ENCODE data around the gene HPCAL4. TPM values are rescaled to one million over a fixed set of nuclear protein-coding genes. Genes with fewer than 3 reads are reported as not detected.

The HPCAL4 gene
- total and polyA plus RNA-seq, 9 of the 15 experiments (the other 6 are each of a cell fraction or from before 2014, with no cell fraction given) = 0.01 to 0.04 (median 0.04) TPM; not detected in 4

DNA sequence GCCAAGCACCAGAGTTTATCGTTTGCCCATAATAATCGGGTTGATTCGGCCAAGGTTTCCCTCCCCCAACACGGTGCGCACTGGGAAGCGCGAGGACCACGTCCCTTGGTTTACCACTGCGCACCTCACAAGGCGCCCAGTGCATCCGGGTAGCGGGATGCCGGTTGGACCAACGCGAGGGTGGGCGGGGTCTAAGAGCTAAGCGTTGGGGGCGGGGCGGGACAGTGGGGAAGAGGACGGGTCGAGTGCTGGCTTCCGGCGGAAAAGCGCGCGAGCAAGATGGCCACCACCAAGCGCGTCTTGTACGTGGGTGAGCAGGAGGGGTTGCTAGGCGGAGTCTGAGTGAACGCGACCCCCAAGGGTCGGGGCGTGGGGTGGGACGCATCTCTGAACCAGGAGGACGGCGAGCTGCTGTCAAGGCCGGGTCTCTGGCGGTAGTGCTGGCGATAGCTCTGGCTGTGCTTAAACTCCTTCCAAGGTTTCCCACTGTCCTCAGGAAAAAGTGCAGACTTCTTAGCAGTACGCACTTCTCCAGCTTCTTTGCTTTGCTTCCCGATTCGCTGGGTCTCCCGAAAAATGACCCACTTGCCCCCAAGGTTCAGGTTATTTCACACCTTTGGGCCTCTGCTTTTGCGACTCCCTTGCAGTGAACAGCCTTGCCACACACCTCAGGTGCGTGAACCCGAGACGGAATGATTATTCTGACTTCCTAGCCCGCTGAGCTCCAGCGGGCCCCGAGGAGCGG lies 47.6 kb upstream of the HPCAL4 start, which contains the start of gene PPIE (continued):
- no peak for TF ChIP-seq SMAD3 (CRISPR knock-in tag; conservative IDR thresholded peaks at IDR 0.05)
- TF ChIP-seq, protein P1, sequence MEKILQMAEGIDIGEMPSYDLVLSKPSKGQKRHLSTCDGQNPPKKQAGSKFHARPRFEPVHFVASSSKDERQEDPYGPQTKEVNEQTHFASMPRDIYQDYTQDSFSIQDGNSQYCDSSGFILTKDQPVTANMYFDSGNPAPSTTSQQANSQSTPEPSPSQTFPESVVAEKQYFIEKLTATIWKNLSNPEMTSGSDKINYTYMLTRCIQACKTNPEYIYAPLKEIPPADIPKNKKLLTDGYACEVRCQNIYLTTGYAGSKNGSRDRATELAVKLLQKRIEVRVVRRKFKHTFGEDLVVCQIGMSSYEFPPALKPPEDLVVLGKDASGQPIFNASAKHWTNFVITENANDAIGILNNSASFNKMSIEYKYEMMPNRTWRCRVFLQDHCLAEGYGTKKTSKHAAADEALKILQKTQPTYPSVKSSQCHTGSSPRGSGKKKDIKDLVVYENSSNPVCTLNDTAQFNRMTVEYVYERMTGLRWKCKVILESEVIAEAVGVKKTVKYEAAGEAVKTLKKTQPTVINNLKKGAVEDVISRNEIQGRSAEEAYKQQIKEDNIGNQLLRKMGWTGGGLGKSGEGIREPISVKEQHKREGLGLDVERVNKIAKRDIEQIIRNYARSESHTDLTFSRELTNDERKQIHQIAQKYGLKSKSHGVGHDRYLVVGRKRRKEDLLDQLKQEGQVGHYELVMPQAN (IDR thresholded peaks at IDR 0.05; ENCODE audit: borderline replicate concordance) = peak; percentile 90
- TF ChIP-seq TRIM24 (IDR thresholded peaks at IDR 0.05) = peak; percentile 38 to 41; a peak in 1 of 4 replicates
- no peak for TF ChIP-seq STAT5B (CRISPR knock-in tag; IDR thresholded peaks at IDR 0.05)
- TF ChIP-seq ZNF316 (IDR thresholded peaks at IDR 0.05) = peak; percentile 91
- TF ChIP-seq, protein P2, sequence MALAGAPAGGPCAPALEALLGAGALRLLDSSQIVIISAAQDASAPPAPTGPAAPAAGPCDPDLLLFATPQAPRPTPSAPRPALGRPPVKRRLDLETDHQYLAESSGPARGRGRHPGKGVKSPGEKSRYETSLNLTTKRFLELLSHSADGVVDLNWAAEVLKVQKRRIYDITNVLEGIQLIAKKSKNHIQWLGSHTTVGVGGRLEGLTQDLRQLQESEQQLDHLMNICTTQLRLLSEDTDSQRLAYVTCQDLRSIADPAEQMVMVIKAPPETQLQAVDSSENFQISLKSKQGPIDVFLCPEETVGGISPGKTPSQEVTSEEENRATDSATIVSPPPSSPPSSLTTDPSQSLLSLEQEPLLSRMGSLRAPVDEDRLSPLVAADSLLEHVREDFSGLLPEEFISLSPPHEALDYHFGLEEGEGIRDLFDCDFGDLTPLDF (CRISPR knock-in tag; IDR thresholded peaks at IDR 0.05) = no peak; the same call in 1 of the 2 replicates
- TF ChIP-seq, protein P3, sequence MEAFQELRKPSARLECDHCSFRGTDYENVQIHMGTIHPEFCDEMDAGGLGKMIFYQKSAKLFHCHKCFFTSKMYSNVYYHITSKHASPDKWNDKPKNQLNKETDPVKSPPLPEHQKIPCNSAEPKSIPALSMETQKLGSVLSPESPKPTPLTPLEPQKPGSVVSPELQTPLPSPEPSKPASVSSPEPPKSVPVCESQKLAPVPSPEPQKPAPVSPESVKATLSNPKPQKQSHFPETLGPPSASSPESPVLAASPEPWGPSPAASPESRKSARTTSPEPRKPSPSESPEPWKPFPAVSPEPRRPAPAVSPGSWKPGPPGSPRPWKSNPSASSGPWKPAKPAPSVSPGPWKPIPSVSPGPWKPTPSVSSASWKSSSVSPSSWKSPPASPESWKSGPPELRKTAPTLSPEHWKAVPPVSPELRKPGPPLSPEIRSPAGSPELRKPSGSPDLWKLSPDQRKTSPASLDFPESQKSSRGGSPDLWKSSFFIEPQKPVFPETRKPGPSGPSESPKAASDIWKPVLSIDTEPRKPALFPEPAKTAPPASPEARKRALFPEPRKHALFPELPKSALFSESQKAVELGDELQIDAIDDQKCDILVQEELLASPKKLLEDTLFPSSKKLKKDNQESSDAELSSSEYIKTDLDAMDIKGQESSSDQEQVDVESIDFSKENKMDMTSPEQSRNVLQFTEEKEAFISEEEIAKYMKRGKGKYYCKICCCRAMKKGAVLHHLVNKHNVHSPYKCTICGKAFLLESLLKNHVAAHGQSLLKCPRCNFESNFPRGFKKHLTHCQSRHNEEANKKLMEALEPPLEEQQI (IDR thresholded peaks at IDR 0.05) = no peak
- peak; percentile 75 for TF ChIP-seq CXXC5 (CRISPR knock-in tag; IDR thresholded peaks at IDR 0.05)
- TF ChIP-seq PRPF4 (IDR thresholded peaks at IDR 0.05; ENCODE audit: insufficient read depth, low read depth, low read length, poor library complexity, severe bottlenecking) = peak; percentile 29
- TF ChIP-seq, protein P4, sequence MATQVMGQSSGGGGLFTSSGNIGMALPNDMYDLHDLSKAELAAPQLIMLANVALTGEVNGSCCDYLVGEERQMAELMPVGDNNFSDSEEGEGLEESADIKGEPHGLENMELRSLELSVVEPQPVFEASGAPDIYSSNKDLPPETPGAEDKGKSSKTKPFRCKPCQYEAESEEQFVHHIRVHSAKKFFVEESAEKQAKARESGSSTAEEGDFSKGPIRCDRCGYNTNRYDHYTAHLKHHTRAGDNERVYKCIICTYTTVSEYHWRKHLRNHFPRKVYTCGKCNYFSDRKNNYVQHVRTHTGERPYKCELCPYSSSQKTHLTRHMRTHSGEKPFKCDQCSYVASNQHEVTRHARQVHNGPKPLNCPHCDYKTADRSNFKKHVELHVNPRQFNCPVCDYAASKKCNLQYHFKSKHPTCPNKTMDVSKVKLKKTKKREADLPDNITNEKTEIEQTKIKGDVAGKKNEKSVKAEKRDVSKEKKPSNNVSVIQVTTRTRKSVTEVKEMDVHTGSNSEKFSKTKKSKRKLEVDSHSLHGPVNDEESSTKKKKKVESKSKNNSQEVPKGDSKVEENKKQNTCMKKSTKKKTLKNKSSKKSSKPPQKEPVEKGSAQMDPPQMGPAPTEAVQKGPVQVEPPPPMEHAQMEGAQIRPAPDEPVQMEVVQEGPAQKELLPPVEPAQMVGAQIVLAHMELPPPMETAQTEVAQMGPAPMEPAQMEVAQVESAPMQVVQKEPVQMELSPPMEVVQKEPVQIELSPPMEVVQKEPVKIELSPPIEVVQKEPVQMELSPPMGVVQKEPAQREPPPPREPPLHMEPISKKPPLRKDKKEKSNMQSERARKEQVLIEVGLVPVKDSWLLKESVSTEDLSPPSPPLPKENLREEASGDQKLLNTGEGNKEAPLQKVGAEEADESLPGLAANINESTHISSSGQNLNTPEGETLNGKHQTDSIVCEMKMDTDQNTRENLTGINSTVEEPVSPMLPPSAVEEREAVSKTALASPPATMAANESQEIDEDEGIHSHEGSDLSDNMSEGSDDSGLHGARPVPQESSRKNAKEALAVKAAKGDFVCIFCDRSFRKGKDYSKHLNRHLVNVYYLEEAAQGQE (IDR thresholded peaks at IDR 0.05; ENCODE audit: borderline replicate concordance) = no peak
- TF ChIP-seq, protein P4 (CRISPR knock-in tag; IDR thresholded peaks at IDR 0.05; ENCODE audit: low read depth) = no peak
- TF ChIP-seq MAFF (IDR thresholded peaks at IDR 0.05; ENCODE audit: low read length) = 0 out of 2 replicates have a peak, but pooled peaks have one; percentile 22
- peak; percentile 93 for TF ChIP-seq POLR2AphosphoS5 (IDR thresholded peaks at IDR 0.05; ENCODE audit: control insufficient read depth, insufficient read depth, low read depth, low read length)
- peak; percentile 82 for TF ChIP-seq CREM (IDR thresholded peaks at IDR 0.05; ENCODE audit: low read depth)
